ENCODE measurements around the gene CNNM2. TPM values are rescaled to one million over a fixed set of nuclear protein-coding genes. Genes with fewer than 3 reads are reported as not detected.
"Not testable (repeated sequence)": the region's sequence is repeated elsewhere in the genome, so short reads cannot be mapped to it uniquely, and the experiment has no call there.

Gene CNNM2
- polyA plus RNA-seq, 3 donors, result 1.0 to 3.2 (median 1.9) TPM

DNA sequence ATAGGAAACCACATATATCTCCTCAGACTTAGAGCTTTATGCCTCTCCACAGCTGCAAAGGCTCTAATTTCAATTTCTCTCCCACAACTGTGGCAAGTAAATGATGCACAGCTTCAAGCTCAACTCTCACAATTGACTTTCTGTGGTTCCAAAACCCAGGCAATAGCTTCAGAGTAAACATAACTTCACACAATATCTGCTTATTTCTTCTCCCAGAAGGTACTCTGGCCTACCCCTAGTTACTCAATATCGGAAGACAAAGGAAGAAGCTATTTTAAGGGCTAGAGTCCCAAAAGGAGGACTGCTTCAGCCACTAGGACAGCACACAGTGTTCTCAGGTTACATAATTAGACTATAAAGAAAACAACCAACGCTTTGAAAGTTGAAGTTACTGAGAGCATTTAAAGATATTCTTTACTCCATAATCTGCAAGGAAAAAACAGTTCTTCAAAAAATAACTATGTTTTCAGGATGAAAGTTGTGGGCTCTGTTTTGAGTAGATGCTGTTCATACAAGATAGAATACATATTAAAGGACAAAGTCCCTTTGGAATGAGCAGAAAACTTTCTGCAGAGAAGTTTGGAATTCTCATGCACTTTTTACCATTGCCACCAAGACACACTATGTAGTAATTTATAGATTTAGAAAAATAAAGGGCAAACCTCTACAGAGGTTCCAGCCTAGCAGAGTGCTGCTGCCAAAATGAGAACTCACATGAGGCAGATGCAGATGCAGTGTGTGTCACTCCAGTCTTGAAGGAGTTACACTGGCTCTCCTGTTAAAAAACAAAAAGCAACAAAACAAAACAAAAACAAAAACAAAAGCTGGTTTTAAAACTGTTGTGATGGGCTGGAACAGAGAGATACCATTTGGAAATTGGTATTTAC lies 193.2 kb downstream of the CNNM2 start:
- 16 to 27% (median 17%) methylated on average over 2 of the region's 2 CpGs for WGBS, 3 donors
- H3K27ac ChIP-seq (ENCODE audit: low read depth, low read length), result no peak overlapping the region

DNA sequence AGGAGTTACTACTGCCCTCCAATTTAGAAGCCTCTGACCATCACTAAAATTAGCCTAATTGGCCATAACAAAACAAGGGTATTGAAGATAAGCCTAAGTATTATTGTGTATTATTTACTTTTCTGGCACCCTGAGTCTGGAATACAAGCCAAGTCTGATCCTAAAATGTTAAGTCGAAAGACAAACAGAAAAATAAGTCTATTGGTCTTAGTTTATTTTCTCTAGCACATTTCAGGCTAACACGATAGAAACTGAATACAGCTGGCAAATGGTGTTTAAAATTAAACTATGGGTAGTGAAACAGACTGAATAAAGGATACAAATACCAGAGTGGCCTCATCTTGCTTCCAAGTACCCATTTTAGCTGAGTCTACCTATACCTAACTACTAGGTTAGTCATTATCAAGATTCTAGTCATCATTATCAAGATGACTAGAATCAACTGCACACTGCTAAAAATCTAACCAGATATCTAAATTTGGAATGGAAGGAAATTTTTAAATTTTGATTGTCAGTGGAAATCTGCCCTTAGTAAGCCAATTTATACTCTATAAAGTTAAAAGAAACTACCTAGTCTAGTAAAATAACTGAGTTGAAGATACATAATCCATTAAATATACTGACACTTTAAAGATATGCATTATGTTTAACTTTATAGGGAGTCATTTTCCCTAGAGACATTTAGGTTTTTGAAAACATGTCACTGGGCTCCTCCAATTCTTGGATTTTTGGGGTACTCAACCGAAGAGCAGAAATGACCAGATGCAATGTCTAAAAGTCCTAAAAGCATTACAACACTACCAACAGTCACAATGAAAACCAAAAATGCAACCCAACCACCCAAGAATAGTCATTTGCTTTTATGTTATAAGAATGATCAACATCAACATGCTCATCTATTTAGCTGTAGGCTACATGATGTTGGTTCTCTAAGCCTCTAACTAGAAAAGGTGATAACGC lies 194.1 kb downstream of the CNNM2 start:
- 75 to 81% (median 77%) methylated on average over 4 of the region's 4 CpGs for WGBS, 3 donors

DNA sequence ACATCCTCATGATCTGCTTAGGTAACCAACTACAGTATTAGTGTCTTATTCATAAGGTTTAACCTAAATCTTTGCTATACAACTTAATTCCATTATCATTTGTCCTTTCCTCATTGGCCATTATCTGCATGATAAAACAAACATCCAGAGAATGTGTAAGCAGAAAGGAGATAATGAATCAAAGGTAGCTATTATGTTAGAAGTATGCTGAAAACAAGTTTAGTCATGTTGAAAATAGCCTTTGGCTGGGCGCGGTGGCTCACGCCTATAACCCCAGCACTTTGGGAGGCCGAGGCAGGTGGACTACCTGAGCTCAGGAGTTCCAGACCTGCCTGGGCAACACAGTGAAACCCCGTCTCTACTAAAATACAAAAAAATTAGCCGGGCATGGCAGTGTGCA lies 196.8 kb downstream of the CNNM2 start:
- WGBS, 3 donors, result 91 to 98% (median 95%) methylated on average over 6 of the region's 6 CpGs
- H3K27ac ChIP-seq (ENCODE audit: low read depth, low read length), result no peak overlapping the region

More for the DNA sequence above, 194.1 kb downstream of the CNNM2 start:
- no peak overlapping the region for H3K27ac ChIP-seq (ENCODE audit: low read depth, low read length)

DNA sequence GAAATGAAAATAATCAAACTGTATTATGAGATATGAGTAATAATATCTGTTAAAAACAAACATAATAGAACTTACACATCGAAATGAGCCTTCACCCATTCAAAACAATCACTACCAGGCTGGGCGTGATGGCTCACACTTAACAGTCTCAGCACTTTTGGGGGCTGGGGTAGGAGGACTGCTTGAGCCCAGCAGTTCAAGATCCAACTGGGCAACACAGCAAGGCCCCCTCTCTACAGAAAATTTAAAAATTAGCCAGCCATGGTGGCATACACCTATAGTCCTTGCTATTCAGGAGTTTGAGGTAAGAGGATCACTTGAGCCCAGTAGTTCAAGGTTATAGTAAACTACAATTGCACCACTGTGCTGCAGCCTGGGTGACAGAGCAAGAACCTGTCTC lies 199.2 kb downstream of the CNNM2 start:
- 97 to 100% (median 98%) methylated on average over 2 of the region's 2 CpGs for WGBS, 3 donors
- no peak overlapping the region for H3K27ac ChIP-seq (ENCODE audit: low read depth, low read length)

DNA sequence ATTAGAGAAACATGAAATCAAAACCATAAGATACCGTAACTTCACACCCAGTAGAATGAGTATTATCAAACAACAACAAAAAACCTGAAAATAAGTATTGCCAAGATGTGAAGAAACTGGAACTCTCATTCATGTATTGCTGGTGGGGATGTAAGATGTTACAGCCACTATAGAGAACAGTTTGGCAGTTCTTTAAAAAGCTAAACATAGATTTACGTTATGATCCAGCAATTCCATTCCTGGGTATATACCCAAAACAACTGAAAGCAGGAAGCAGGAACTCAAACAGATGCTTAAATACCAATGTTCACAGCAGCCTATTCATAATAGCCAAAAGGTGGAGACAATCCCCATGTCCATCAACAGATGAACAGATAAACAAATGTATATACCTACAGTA lies 202.5 kb downstream of the CNNM2 start:
- 84 to 90% (median 89%) methylated on average over 2 of the region's 2 CpGs for WGBS, 3 donors
- no peak overlapping the region for H3K27ac ChIP-seq (ENCODE audit: low read depth, low read length)

DNA sequence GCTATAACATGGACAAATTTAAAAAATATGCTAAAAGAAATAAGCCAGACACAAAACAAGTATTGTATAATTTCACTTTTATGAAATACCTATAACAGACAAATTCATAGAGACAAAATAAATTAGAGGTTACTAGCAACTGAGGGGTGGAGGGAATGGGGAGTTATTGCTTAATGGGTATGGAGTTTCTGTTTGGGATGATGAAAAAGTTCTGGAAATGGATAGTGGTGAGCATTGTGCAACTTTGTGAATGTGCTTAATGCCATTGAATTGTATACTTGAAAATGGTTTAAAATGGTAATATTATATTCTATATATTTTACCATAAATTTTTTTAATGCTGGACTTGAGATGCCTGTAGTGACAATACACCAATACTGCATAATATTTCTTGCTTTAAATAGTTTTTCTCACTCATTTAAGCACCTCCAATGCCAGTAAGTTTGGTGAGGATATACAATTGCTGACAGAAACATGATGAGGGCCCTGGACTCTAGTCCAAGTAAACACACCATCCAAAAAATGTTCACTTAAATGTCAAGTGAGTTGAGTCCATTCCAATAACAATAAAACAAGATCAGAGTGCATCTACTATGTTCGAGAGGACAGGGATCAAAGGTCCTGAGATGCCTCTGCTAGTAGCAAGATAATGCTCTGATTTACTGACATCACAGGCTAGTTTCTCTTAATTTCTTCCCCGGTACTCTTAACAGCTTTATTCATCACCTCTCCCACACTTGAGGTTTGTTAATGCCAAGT lies 203.1 kb downstream of the CNNM2 start:
- WGBS, 3 donors, result 35 to 53% (median 51%) methylated on average over 2 of the region's 2 CpGs
- no peak overlapping the region for H3K27ac ChIP-seq (ENCODE audit: low read depth, low read length)

DNA sequence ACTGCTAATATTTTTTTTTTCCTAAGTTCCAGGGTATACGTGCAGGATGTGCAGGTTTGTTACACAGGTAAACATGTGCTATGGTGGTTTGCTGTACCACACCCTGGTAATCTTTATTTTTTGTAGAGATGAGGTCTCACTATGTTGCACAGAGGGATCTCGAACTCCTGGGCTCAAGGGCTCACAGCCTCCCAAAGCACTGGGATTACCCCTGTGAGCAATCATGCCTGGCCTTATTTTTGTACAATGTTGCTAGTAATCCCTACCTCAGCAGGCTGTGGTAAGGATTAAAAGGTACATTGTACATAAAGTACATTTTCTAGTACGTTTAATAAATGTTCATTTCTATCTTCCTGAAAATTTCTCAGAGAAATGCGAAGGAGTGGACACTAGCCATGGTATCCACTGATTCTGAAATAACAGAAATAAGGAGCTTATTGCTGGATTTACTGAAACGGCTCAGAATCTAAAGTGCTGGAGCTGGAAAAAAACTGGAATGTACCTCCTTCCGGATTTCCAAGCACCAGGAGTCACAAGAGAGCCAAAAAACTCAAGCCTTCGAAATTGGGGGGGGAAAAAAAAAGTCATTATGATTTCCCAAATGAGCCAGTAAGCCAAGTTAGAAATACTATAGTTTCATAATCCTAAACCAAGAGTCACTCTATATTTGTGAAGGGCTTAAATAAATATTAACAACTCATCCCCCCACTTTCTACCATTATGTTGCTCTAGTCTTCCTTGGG lies 205.4 kb downstream of the CNNM2 start:
- WGBS, 3 donors, result 59 to 85% (median 70%) methylated on average over 7 of the region's 7 CpGs
- H3K27ac ChIP-seq (ENCODE audit: low read depth, low read length), result no peak overlapping the region

DNA sequence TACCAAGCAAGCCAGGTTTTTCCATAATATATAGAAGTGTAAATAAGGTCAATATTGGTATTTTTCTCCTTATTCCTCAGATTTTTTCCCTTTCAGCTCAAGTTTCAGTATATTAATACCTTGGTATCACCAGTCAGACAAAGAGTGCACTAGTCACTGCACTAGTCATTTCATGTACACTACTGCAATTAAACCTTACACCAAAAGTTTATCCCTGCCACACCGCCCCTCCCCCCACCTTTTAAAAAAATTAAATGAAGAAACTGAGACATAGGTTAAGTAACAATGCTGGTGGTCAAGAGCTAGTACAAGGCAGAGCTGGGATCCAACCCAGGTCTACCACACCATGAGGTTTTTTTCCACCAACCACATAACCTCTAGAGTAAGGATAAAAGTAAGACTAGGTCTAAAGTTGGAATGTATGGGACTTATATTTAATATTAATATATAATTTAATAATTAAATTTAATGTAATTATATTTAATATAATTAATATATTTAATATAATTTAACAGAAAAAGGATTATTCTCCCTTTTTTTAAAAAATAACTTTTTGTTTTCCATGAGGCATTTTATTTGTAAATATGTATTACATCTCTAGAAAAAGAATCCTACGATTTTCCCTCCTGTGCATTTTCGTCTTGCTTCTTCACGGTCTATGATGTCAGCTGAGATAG lies 206.5 kb downstream of the CNNM2 start:
- WGBS, 3 donors, result 91 to 96% (median 95%) methylated on average over 4 of the region's 4 CpGs

DNA sequence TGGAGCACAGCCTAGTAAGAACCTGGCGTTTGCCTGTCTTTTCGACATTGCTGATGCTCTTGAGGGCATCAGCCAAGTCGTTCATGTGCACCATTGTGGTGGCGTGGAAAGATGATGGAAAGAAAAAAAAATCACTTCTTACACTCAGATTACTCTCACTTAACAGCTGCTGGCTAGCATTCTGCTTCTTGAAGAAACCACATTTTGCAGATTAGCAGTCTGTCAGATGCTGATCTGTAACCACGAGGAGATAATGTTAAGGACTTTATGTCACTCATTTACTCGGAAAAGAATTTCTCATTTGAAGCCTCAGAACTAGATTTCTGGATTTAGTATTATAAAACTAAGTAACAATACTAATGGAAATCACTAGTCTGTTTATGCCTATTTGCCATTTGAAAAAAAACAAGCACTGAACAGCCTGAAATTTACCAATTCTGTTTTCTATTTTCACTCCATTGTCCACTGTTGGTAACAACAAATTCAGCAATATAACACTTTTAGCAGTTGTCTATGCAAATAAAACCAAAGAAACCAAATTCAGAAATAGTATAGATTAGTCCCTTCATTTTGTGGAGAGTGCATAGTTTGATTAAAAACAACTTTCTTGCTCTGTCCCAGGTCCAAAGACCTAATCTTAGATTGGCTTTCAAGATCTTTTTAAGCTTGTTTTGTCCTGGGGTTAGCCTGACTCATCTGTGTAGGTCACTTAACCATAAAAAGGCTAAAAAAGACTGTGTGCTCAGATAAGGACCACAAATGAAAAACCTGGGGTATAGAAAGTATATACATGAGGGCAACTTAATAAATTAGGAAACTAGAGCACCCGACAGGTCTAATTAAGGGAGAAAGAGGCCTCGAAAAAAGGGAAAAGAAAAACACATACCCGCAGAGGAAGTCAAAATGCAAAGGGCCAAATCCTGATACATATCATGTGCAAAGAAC lies 207.5 kb downstream of the CNNM2 start:
- WGBS, 3 donors, result 62 to 88% (median 68%) methylated on average over 9 of the region's 9 CpGs
- H3K27ac ChIP-seq (ENCODE audit: low read depth, low read length), result no peak overlapping the region

More for the DNA sequence above, 206.5 kb downstream of the CNNM2 start:
- H3K27ac ChIP-seq (ENCODE audit: low read depth, low read length), result no peak overlapping the region

DNA sequence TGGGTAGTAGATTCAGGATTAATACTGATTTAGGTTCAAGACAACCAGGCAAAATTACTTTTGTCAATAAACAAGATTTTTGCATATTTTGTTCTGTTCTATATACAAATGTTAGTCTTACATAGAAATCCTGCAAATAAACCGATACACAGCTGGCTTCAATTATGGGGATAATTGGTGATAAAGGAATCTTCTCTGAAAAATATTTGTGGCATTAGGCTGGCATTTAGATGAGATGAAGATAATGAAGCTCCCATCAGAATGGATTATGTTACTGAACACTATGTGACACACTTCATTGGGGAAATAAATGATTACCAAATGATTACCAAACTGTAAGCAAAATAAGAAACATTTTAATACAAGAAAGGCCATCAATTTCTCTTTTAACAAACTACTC lies 209.1 kb downstream of the CNNM2 start:
- H3K27ac ChIP-seq (ENCODE audit: low read depth, low read length), result no peak overlapping the region
- WGBS, 3 donors, result 93 to 97% (median 94%) methylated on average over 1 of the region's 1 CpG

DNA sequence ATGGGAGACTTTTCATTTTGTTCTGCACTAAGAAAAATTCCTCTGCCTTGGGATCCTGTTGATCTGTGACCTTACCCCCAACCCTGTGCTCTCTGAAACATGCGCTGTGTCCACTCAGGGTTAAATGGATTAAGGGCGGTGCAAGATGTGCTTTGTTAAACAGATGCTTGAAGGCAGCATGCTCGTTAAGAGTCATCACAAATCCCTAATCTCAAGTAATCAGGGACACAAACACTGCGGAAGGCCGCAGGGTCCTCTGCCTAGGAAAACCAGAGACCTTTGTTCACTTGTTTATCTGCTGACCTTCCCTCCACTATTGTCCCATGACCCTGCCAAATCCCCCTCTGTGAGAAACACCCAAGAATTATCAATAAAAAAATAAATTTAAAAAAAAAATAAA lies 212.1 kb downstream of the CNNM2 start:
- 77 to 86% (median 79%) methylated on average over 3 to 4 of the region's 5 CpGs for WGBS, 3 donors

DNA sequence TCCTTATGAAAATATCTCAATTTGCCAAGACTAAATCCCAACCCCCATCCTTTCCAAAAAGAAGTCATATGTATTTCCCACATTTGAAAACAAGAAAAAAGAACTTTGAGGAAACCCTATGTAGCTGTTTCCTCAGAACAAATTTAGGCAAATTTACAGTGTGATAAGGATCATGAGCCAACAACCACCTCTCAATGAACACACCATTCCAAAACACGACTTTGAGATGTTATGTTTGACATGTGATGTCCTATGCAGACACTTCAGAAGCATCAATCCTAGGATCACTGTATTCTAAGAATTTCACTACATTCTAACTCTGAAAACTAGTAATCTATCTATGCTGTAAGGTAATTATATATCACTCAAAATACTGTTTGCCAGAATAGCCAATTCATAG lies 212.8 kb downstream of the CNNM2 start:
- H3K27ac ChIP-seq (ENCODE audit: low read depth, low read length), result no peak overlapping the region
- WGBS, 3 donors, result 67 to 85% (median 77%) methylated on average over 1 of the region's 1 CpG

More for the DNA sequence above, 212.1 kb downstream of the CNNM2 start:
- not testable (repeated sequence) for H3K27ac ChIP-seq (ENCODE audit: low read depth, low read length)

DNA sequence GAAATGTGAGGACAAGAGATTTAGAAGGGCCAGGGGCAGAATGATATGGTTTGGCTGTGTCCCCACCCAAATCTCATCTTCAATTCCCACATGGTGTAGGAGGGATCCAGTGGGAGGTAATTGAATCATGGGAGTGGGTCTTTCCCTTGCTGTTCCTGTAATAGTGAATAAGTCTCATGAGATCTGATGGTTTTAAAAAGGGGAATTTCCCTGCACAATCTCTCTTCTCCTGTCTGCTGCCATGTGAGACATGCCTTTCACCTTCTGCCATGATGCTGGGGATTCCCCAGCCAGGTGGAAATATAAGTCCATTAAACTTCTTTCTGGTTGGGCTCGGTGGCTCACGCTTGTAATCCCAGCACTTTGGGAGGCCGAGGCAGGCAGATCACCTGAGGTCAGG lies 217.1 kb downstream of the CNNM2 start:
- 94 to 96% (median 95%) methylated on average over 3 of the region's 3 CpGs for WGBS, 3 donors
- H3K27ac ChIP-seq (ENCODE audit: low read depth, low read length), result not testable (repeated sequence)

DNA sequence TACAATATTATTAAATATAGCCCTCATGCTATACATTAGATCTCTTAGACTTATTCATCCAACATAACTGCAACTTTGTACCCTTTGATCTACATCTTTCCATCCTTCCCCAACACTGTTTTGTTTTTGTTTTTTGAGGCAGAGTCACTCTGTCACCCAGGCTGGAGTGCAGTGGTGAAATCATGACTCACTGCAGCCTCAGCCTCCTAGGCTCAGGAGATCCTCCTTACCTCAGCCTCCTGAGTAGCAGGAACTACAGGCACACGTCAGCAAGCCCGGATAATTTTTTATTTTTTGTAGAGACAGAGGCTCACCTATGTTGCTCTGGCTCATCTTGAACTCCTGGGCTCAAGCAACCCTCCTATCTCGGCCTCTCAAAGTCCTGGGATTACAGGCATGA lies 221.7 kb downstream of the CNNM2 start:
- H3K27ac ChIP-seq (ENCODE audit: low read depth, low read length), result no peak overlapping the region
- WGBS, 3 donors, result 89 to 97% (median 95%) methylated on average over 3 of the region's 3 CpGs
